Fibroblast of lung (primary cell): Measurements from ENCODE around the gene TMEM270. TPM values are rescaled to one million over a fixed set of nuclear protein-coding genes. Genes with fewer than 3 reads are reported as not detected.

Source experiments
- DNase-seq, 2 donors: peaks; one replicate each; pipeline versions ENCODE4 v3.0.0 to v3.0.0-alpha.2; 2010; ENCODE audit warnings: low read depth in 2 of 2
- H2AFZ ChIP-seq: 2 replicates; pipeline ENCODE4 v1.5.1; 2012; ENCODE audit warnings: low read length, control low read depth, inconsistent platforms
- H3K27ac ChIP-seq: 2 replicates; pipeline ENCODE4 v1.5.1; 2011; ENCODE audit warnings: low read length, control low read depth; ENCODE audit not compliant: insufficient read depth
- H3K27me3 ChIP-seq: 2 replicates; pipeline ENCODE4 v1.5.1; 2011; ENCODE audit warnings: mild to moderate bottlenecking, low read length; ENCODE audit not compliant: control insufficient read depth, insufficient read depth
- H3K36me3 ChIP-seq: 2 replicates; pipeline ENCODE4 v1.5.1; 2011; ENCODE audit warnings: low read length; ENCODE audit not compliant: control insufficient read depth, insufficient read depth
- H3K4me1 ChIP-seq: 2 replicates; pipeline ENCODE4 v1.5.1; 2011; ENCODE audit warnings: low read length; ENCODE audit not compliant: control insufficient read depth, insufficient read depth; ENCODE audit errors: extremely low read depth
- H3K4me2 ChIP-seq: 2 replicates; pipeline ENCODE4 v1.5.1; 2011; ENCODE audit warnings: low read length, control low read depth; ENCODE audit not compliant: insufficient read depth; ENCODE audit errors: extremely low read depth
- H3K4me3 ChIP-seq, 4 experiments: fragments of 200-600 bp in 1 of 4; sonication (generic) in 1 of 4; replicated peaks in 1 of 4; 2 replicates each; pipeline ENCODE4 v1.5.1; 2011 to 2016; ENCODE audit warnings: low read length in 4 of 4, low read depth in 3 of 4, mild to moderate bottlenecking in 3 of 4, control low read depth in 2 of 4, inconsistent platforms in 1 of 4, mixed read lengths in 1 of 4; ENCODE audit not compliant: insufficient read depth in 1 of 4; ENCODE audit errors: control extremely low read depth in 1 of 4
- H3K79me2 ChIP-seq: 2 replicates; pipeline ENCODE4 v1.5.1; 2012; ENCODE audit warnings: mild to moderate bottlenecking, low read length, inconsistent platforms; ENCODE audit not compliant: control insufficient read depth, insufficient read depth
- H3K9ac ChIP-seq: 2 replicates; pipeline ENCODE4 v1.5.1; 2011; ENCODE audit warnings: mild to moderate bottlenecking, low read length, control low read depth; ENCODE audit not compliant: insufficient read depth
- H3K9me3 ChIP-seq: 2 replicates; pipeline ENCODE4 v1.5.1; 2012; ENCODE audit warnings: low read depth, low read length; ENCODE audit not compliant: control insufficient read depth, insufficient read depth
- H4K20me1 ChIP-seq: 2 replicates; pipeline ENCODE4 v1.5.1; 2011; ENCODE audit warnings: low read length; ENCODE audit not compliant: control insufficient read depth, insufficient read depth; ENCODE audit errors: extremely low read depth
- CTCF ChIP-seq, 2 donors: IDR thresholded peaks in 1 of 2; conservative IDR thresholded peaks in 1 of 2; 1 replicate in 1 of 2; 2 replicates in 1 of 2; pipeline ENCODE4 v1.5.1; 2011 to 2012; ENCODE audit warnings: low read length in 2 of 2, control low read depth in 1 of 2, inconsistent platforms in 1 of 2, low read depth in 1 of 2, mild to moderate bottlenecking in 1 of 2
- EZH2 ChIP-seq: IDR thresholded peaks from 2 replicates; pipeline ENCODE4 v1.5.1; 2012; ENCODE audit warnings: low read length, control low read depth, mild to moderate bottlenecking; ENCODE audit errors: missing control alignments
- polyA plus RNA-seq, 2 donors: library from polyadenylated mRNA; depleted of rRNA in 1 of 2; stranded (reverse) in 1 of 2; unstranded in 1 of 2; fragments of >200 nt; gene quantifications; 2 replicates each; pipeline ENCODE4 v1.2.1, GENCODE V29; 2011 to 2012; ENCODE audit warnings: missing spikeins in 1 of 2
- total RNA-seq: library from RNA; depleted of rRNA; stranded (reverse); fragments of >200 nt; gene quantifications from 2 replicates; pipeline ENCODE4 v1.2.1, GENCODE V29; 2014

Gene TMEM270
- total and polyA plus RNA-seq, 2 donors (not counting 1 experiment from before 2014, with no cell fraction given): not detected

- no peak for TF ChIP-seq EZH2
- TF ChIP-seq CTCF (conservative IDR thresholded peaks at IDR 0.05 in 1 of 2, IDR thresholded peaks at IDR 0.05 in 1 of 2; ENCODE audit: low read depth in 1 of 2, low read length in 2 of 2): no peak
- Histone ChIP-seq H3K9ac (no peak overlapping the region), H2AFZ (no peak overlapping the region), H3K36me3 (no peaks in the 10 kb centered on the region), H3K9me3 (no peaks in the 10 kb centered on the region), H3K79me2 (no peaks in the 10 kb centered on the region), H3K4me3 (no peak overlapping the region), H3K4me1 (peaks cover 14% of the 10 kb centered on the region), H3K27ac (peak overlapping the region; percentile 24), H3K27me3 (no peaks in the 10 kb centered on the region), H3K4me2 (no peak overlapping the region), H4K20me1 (no peaks in the 10 kb centered on the region)
- DNase-seq: peak in 1 of 2 donors; percentile 38
Observed at GRCh38 chr7:73852500-73852899, 8.5 kb upstream of the TMEM270 start.

GRCh38 chr7:73856941-73857340 is 4.0 kb upstream of the TMEM270 start:
- H3K4me2 ChIP-seq: no peak overlapping the region
- H3K36me3 ChIP-seq: no peaks in the 10 kb centered on the region
- H4K20me1 ChIP-seq: no peaks in the 10 kb centered on the region
- TF ChIP-seq CTCF (conservative IDR thresholded peaks at IDR 0.05 in 1 of 2, IDR thresholded peaks at IDR 0.05 in 1 of 2; ENCODE audit: low read depth in 1 of 2, low read length in 2 of 2) (no peak), EZH2 (no peak)
- no peak overlapping the region for H3K27ac ChIP-seq
- no peaks in the 10 kb centered on the region for H3K79me2 ChIP-seq
- no peak overlapping the region for H3K4me3 ChIP-seq
- H3K9me3 ChIP-seq: no peaks in the 10 kb centered on the region
- no peak overlapping the region for H2AFZ ChIP-seq
- no peak for DNase-seq
- H3K9ac ChIP-seq: no peak overlapping the region
- no peaks in the 10 kb centered on the region for H3K4me1 ChIP-seq
- no peaks in the 10 kb centered on the region for H3K27me3 ChIP-seq

- Histone ChIP-seq H4K20me1 (no peaks in the 10 kb centered on the region), H3K36me3 (no peaks in the 10 kb centered on the region), H3K4me2 (no peak overlapping the region), H3K9me3 (no peaks in the 10 kb centered on the region), H3K9ac (no peak overlapping the region), H3K79me2 (no peaks in the 10 kb centered on the region), H3K27me3 (no peaks in the 10 kb centered on the region), H2AFZ (no peak overlapping the region), H3K4me3 (no peak overlapping the region), H3K4me1 (no peaks in the 10 kb centered on the region), H3K27ac (no peak overlapping the region)
- TF ChIP-seq EZH2 (no peak), CTCF (conservative IDR thresholded peaks at IDR 0.05 in 1 of 2, IDR thresholded peaks at IDR 0.05 in 1 of 2; ENCODE audit: low read depth in 1 of 2, low read length in 2 of 2) (no peak)
- DNase-seq: no peak
Observed at GRCh38 chr7:73858807-73859206, 2.2 kb upstream of the TMEM270 start.
